ENCODE results near the gene TMEM190. TPM values are rescaled to one million over a fixed set of nuclear protein-coding genes. Genes with fewer than 3 reads are reported as not detected.

TMEM190 gene
- total and polyA plus RNA-seq, 10 of the 15 experiments (the other 5 are each of a cell fraction or from before 2014, with no cell fraction given) = not detected

DNA sequence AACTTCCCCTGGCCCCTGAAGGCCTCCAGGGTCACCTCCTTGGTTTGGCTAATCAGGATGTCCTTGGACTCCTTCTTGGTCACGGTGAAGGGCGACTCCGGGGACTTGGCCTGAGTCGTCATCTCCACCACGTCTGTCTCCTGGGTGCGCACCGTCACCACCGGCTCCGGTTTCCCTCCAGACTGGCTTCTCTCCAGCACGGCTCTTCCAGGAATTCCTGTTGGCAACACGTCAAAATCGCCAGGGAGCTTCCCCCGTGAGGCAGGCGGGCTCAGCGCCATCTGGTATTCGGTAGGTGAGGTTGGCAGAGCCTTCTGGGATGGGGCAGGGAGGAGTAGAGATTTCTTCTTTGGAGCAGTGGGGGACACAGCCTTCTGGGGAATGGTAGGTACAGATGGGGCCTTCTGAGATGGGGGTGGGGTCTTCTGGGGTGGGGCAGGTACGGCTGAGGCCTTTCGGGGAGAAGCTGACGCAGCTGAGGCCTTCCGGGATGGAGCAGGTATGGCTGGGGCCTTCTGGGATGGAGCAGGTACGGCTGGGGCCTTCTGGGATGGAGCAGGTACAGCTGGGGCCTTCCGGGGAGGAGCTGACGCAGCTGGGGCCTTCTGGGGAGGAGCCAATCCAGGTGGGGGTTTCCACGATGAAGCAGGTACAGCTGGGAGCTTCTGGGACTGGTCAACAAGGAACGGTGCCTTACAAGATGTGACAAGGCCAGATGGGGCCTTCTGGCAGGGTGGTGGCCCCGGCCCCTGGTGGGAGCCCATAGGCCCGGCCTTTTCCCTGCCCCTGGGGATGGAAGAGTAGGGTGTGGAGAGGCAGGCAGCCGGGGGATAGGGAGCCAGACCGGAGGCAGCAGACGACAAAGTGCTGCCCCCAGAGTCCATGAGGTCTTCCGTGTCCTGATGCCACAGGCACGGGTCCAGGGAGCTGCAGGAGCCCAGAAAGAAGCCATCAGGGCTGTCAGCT, 17.4 kb upstream of the TMEM190 start:
- no peak overlapping the region for H3K4me3 ChIP-seq
- H3K4me2 ChIP-seq (ENCODE audit: control insufficient read depth, insufficient read depth) = no peak overlapping the region
- H2AFZ ChIP-seq (ENCODE audit: control insufficient read depth, low read depth, low read length) = no peak overlapping the region
- ChIA-PET SMC1A (ENCODE audit: uncharacterized antibody, unreplicated experiment) (no interaction called here), RAD21 (ENCODE audit: unreplicated experiment) (interaction anchor here (1.3 kb wide), 1 partner anchor 20 kb away, joined by 3 read pairs; the partner anchor contains the start of gene KMT5C), POLR2A (interaction anchor here (0.7 kb wide), 1 partner anchor 34 kb away, joined by 4 read pairs; the partner anchor contains the start of gene TMEM150B), CTCF (no interaction called here)
- H3K36me3 ChIP-seq (ENCODE audit: control insufficient read depth in 2 of 2, insufficient read depth in 2 of 2, low read length in 1 of 2) = no peaks in the 10 kb centered on the region
- no peak; the same call in 2 of the 3 replicates for ATAC-seq
- DNase-seq (ENCODE audit: low read depth, low spot score) = no peak
- H4K20me1 ChIP-seq (ENCODE audit: control insufficient read depth, insufficient read depth) = no peaks in the 10 kb centered on the region
- FAIRE-seq = no peak
- BruUV-seq (replicated peaks) = no TSS peak
- H3K27ac ChIP-seq (ENCODE audit: control insufficient read depth, insufficient read depth) = no peak overlapping the region
- no peaks in the 10 kb centered on the region for H3K4me1 ChIP-seq (ENCODE audit: control insufficient read depth, insufficient read depth, low read length)
- TF ChIP-seq SP1 (IDR thresholded peaks at IDR 0.05; ENCODE audit: low read depth, low read length) (no peak), MYC (IDR thresholded peaks at IDR 0.05; ENCODE audit: insufficient read depth, insufficient read length, insufficient replicate concordance, low read length, severe bottlenecking) (no peak), GABPA (IDR thresholded peaks at IDR 0.05; ENCODE audit: low read depth) (no peak), CBX3 (IDR thresholded peaks at IDR 0.05; ENCODE audit: borderline replicate concordance, low read depth) (no peak), ZZZ3 (IDR thresholded peaks at IDR 0.05; ENCODE audit: control insufficient read depth, insufficient read length, low read depth) (no peak), BCL11A (IDR thresholded peaks at IDR 0.05; ENCODE audit: low read depth, low read length) (no peak), SREBF1 (IDR thresholded peaks at IDR 0.05; ENCODE audit: low read length) (no peak), KAT2A (conservative IDR thresholded peaks at IDR 0.05; ENCODE audit: control insufficient read depth, low read depth, low read length) (no peak), NR2F1 (conservative IDR thresholded peaks at IDR 0.05) (no peak)
- TF ChIP-seq, protein P1, sequence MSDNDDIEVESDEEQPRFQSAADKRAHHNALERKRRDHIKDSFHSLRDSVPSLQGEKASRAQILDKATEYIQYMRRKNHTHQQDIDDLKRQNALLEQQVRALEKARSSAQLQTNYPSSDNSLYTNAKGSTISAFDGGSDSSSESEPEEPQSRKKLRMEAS (IDR thresholded peaks at IDR 0.05; ENCODE audit: low read depth, low read length) = no peak
- H3K79me2 ChIP-seq (ENCODE audit: control insufficient read depth, insufficient read depth, low read length) = no peaks in the 10 kb centered on the region
- peaks cover 0 to 6% of the 10 kb centered on the region in 2 experiments; a peak in 3 of 4 replicates for H3K27me3 ChIP-seq (replicated peaks in 1 of 2; ENCODE audit: control insufficient read depth in 2 of 2, insufficient read depth in 2 of 2, low read length in 1 of 2)
- H3K9me3 ChIP-seq (replicated peaks; ENCODE audit: control insufficient read depth, insufficient read depth, low read length) = no peaks in the 10 kb centered on the region
- WGBS (ENCODE audit: insufficient coverage, insufficient replicate concordance, low lambda C conversion rate, missing lambda C conversion rate) = 43% methylated on average over 28 of the region's 32 CpGs
- no peak overlapping the region for H3K9ac ChIP-seq (ENCODE audit: control insufficient read depth, insufficient read depth, low read length)
- intact Hi-C loops (cut with micrococcal nuclease; ENCODE audit: unreplicated experiment) (no loop called here), in situ Hi-C loops (cut with MboI) (no loop called here)

Data from GM12878 (cell line).